Astrocyte of the cerebellum (primary cell): Measurements from ENCODE around the gene COL6A1.

Experiments used
- DNase-seq: peaks from one replicate; pipeline ENCODE4 v3.0.0-alpha.2; 2011; ENCODE audit warnings: low read depth
- H3K4me3 ChIP-seq: 2 replicates; pipeline ENCODE4 v1.5.1; 2011; ENCODE audit warnings: mild to moderate bottlenecking, low read depth, low read length, moderate library complexity
- in situ Hi-C: cut with HindIII; loops from 2 replicates; pipeline ENCODE4 v1.10.0; 2017; ENCODE audit warnings: low sequenced_read_pairs
- TF ChIP-seq, protein P1 (sequence below): IDR thresholded peaks from 2 replicates; pipeline ENCODE4 v1.5.1; 2012; ENCODE audit warnings: low read length, low read depth, moderate library complexity, mild to moderate bottlenecking; ENCODE audit errors: missing control alignments

Gene COL6A1

GRCh38 chr21:45986316-45987051 is 4.9 kb downstream of the COL6A1 start:
- in situ Hi-C loops, result no loop called here
- TF ChIP-seq, protein P1, sequence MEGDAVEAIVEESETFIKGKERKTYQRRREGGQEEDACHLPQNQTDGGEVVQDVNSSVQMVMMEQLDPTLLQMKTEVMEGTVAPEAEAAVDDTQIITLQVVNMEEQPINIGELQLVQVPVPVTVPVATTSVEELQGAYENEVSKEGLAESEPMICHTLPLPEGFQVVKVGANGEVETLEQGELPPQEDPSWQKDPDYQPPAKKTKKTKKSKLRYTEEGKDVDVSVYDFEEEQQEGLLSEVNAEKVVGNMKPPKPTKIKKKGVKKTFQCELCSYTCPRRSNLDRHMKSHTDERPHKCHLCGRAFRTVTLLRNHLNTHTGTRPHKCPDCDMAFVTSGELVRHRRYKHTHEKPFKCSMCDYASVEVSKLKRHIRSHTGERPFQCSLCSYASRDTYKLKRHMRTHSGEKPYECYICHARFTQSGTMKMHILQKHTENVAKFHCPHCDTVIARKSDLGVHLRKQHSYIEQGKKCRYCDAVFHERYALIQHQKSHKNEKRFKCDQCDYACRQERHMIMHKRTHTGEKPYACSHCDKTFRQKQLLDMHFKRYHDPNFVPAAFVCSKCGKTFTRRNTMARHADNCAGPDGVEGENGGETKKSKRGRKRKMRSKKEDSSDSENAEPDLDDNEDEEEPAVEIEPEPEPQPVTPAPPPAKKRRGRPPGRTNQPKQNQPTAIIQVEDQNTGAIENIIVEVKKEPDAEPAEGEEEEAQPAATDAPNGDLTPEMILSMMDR, result no peak
- no peak for DNase-seq
- H3K4me3 ChIP-seq, result no peak overlapping the region

- in situ Hi-C loops, result no loop called here
- no peak for DNase-seq
- TF ChIP-seq, protein P1, result no peak
- H3K4me3 ChIP-seq, result no peak overlapping the region
These were observed 5.6 kb downstream of the COL6A1 start for GRCh38 chr21:45987121-45987711.

DNA sequence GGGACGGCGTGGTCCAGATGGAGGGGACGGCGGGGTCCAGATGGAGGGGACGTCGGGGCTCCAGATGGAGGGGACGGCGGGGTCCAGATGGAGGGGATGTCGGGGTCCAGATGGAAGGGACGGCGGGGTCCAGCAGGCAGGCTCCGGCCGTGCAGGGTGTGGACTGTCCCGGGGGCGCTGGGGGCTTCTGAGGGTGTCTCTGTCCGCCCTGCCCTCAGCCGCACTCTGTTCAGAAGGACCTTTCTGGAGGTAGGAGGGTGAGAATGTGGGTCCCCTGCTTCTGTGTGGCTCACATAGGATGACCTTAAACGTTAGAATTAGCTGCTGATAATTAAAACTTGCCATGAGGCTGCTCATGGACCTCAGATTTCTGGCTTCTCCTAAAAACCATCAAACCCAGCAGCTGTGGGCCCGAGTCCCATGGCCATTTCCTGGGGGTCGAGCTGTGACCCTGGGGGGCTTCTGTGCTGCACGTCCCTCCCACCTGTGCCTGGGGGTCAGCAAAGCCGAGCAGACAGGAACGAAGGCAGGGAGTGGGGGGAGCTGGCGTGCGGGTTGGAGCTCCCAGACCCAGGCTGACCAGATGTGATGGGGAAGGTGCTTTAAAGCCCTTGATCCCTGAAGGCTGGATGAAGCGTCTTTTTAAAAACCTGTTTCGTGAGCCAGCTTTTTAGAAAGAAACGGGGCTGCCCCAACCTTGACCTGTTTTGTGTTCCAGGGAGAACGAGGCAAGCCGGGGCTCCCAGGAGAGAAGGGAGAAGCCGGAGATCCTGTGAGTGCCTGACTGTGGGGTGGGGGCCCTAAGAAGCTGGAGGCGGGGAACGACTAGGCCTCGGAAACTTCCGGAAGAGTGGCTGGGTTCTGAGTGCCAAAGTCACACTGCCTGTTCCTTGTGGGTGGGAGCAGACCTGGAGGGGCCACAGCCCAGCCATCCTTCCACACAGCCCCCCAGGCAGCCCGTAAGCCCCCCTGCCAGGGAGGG is 7.1 kb downstream of the COL6A1 start:
- no peak overlapping the region for H3K4me3 ChIP-seq
- DNase-seq, result no peak
- TF ChIP-seq, protein P1, result no peak
- in situ Hi-C loops, result no loop called here

GRCh38 chr21:45989355-45990048 is 7.9 kb downstream of the COL6A1 start:
- no peak overlapping the region for H3K4me3 ChIP-seq
- DNase-seq, result no peak
- TF ChIP-seq, protein P1, result no peak
- in situ Hi-C loops, result no loop called here

GRCh38 chr21:45990049-45990711 is 8.6 kb downstream of the COL6A1 start:
- no peak for DNase-seq
- in situ Hi-C loops, result no loop called here
- TF ChIP-seq, protein P1, result no peak
- no peak overlapping the region for H3K4me3 ChIP-seq
